ENCODE results near the gene PDXDC1. TPM values are rescaled to one million over a fixed set of nuclear protein-coding genes. Genes with fewer than 3 reads are reported as not detected.
"Not testable (repeated sequence)": the region's sequence is repeated elsewhere in the genome, so short reads cannot be mapped to it uniquely, and the experiment has no call there.

PDXDC1 gene
- polyA plus RNA-seq, 2 of the 4 experiments (the other 2 are of a cell fraction), result 71.4 to 73.9 TPM

GRCh38 chr16:15154650-15155562 lies 180.1 kb downstream of the PDXDC1 start:
- ATAC-seq (peak; percentile 90 to 100), DNase-seq (ENCODE audit: low read depth in 1 of 2, low spot score in 1 of 2) (peak; percentile 51 to 92)
- WGBS (ENCODE audit: missing lambda C conversion rate), result under 1% methylated on average over 18 of the region's 80 CpGs
- CTCF ChIA-PET, POLR2A ChIA-PET, FAIRE-seq, H3K9me3 ChIP-seq, H3K4me1 ChIP-seq: not testable (repeated sequence)
- Histone ChIP-seq H3K27ac (peak overlapping the region; percentile 81 to 96; a peak in 5 of 6 replicates), H3K4me2 (peak overlapping the region; percentile 48), H3K4me3 (peak overlapping the region; percentile 76)
- TF ChIP-seq POLR2A (IDR thresholded peaks at IDR 0.05; ENCODE audit: low read length), result peak; percentile 84
- peak; percentile 57; the same call in 1 of the 2 replicates for TF ChIP-seq MYC (IDR thresholded peaks at IDR 0.05; ENCODE audit: borderline replicate concordance, low read length)
- peak in 1 of 2 experiments; percentile 53; a peak in 1 of 5 replicates for TF ChIP-seq JUN (IDR thresholded peaks at IDR 0.05)
- TF ChIP-seq MAX (IDR thresholded peaks at IDR 0.05), result peak; percentile 62; the same call in 1 of the 2 replicates
- TF ChIP-seq BCL3 (IDR thresholded peaks at IDR 0.05), result 0 out of 3 replicates have a peak, but pooled peaks have one; percentile 51

GRCh38 chr16:15157644-15158043 lies 182.8 kb downstream of the PDXDC1 start:
- DNase-seq (ENCODE audit: low read depth in 1 of 2, low spot score in 1 of 2); H3K27ac ChIP-seq; ATAC-seq; CTCF ChIA-PET; H3K4me3 ChIP-seq; H3K4me1 ChIP-seq; FAIRE-seq; H3K9me3 ChIP-seq; H3K4me2 ChIP-seq; POLR2A ChIA-PET: not testable (repeated sequence)
- WGBS (ENCODE audit: missing lambda C conversion rate), result 62% methylated on average over 5 of the region's 8 CpGs

GRCh38 chr16:15159671-15160070 lies 184.8 kb downstream of the PDXDC1 start:
- H3K27ac ChIP-seq; DNase-seq (ENCODE audit: low read depth in 1 of 2, low spot score in 1 of 2); POLR2A ChIA-PET; CTCF ChIA-PET; ATAC-seq; H3K4me1 ChIP-seq; H3K4me3 ChIP-seq; H3K9me3 ChIP-seq; FAIRE-seq; H3K4me2 ChIP-seq: not testable (repeated sequence)
- WGBS (ENCODE audit: missing lambda C conversion rate), result 53% methylated on average over 4 of the region's 5 CpGs

GRCh38 chr16:15160571-15160970 lies 185.7 kb downstream of the PDXDC1 start:
- FAIRE-seq; POLR2A ChIA-PET; H3K4me2 ChIP-seq; H3K27ac ChIP-seq; DNase-seq (ENCODE audit: low read depth in 1 of 2, low spot score in 1 of 2); H3K4me3 ChIP-seq; CTCF ChIA-PET; H3K9me3 ChIP-seq; H3K4me1 ChIP-seq; ATAC-seq: not testable (repeated sequence)
- 72% methylated on average over 9 of the region's 10 CpGs for WGBS (ENCODE audit: missing lambda C conversion rate)

- H3K4me3 ChIP-seq; H3K4me1 ChIP-seq; ATAC-seq; FAIRE-seq; H3K4me2 ChIP-seq; DNase-seq (ENCODE audit: low read depth in 1 of 2, low spot score in 1 of 2); POLR2A ChIA-PET; H3K27ac ChIP-seq; H3K9me3 ChIP-seq; CTCF ChIA-PET: not testable (repeated sequence)
- 68% methylated on average over 1 of the region's 1 CpG for WGBS (ENCODE audit: missing lambda C conversion rate)
These were observed 188.2 kb downstream of the PDXDC1 start for GRCh38 chr16:15163055-15163454.

GRCh38 chr16:15166177-15166576 lies 191.4 kb downstream of the PDXDC1 start:
- DNase-seq (ENCODE audit: low read depth in 1 of 2, low spot score in 1 of 2); CTCF ChIA-PET; H3K4me3 ChIP-seq; H3K4me1 ChIP-seq; FAIRE-seq; H3K4me2 ChIP-seq; POLR2A ChIA-PET; H3K9me3 ChIP-seq; H3K27ac ChIP-seq: not testable (repeated sequence)
- ATAC-seq, result peak in 1 of 2 experiments; percentile 50; a peak in 2 of 6 replicates

- H3K27ac ChIP-seq; ATAC-seq; CTCF ChIA-PET; DNase-seq (ENCODE audit: low read depth in 1 of 2, low spot score in 1 of 2); H3K9me3 ChIP-seq; POLR2A ChIA-PET; FAIRE-seq; H3K4me1 ChIP-seq; H3K4me2 ChIP-seq; H3K4me3 ChIP-seq: not testable (repeated sequence)
- WGBS (ENCODE audit: missing lambda C conversion rate), result 10% methylated on average over 3 of the region's 3 CpGs
These were observed 193.5 kb downstream of the PDXDC1 start for GRCh38 chr16:15168303-15168702.

- H3K27ac ChIP-seq; POLR2A ChIA-PET; H3K9me3 ChIP-seq; DNase-seq (ENCODE audit: low read depth in 1 of 2, low spot score in 1 of 2); FAIRE-seq; CTCF ChIA-PET; H3K4me2 ChIP-seq; H3K4me3 ChIP-seq; H3K4me1 ChIP-seq: not testable (repeated sequence)
- 47% methylated on average over 5 of the region's 5 CpGs for WGBS (ENCODE audit: missing lambda C conversion rate)
- ATAC-seq, result 0 out of 6 replicates have a peak, but pooled peaks of 1 of the 2 experiments have one; percentile 27
These were observed 194.3 kb downstream of the PDXDC1 start for GRCh38 chr16:15168953-15169652.

- CTCF ChIA-PET; POLR2A ChIA-PET; ATAC-seq; FAIRE-seq; H3K9me3 ChIP-seq; H3K27ac ChIP-seq; H3K4me1 ChIP-seq; H3K4me2 ChIP-seq; H3K4me3 ChIP-seq; DNase-seq (ENCODE audit: low read depth in 1 of 2, low spot score in 1 of 2): not testable (repeated sequence)
- WGBS (ENCODE audit: missing lambda C conversion rate), result 31% methylated on average over 3 of the region's 3 CpGs
These were observed 205.1 kb downstream of the PDXDC1 start for GRCh38 chr16:15179909-15180308.

GRCh38 chr16:15180946-15181345 lies 206.1 kb downstream of the PDXDC1 start:
- POLR2A ChIA-PET, ATAC-seq: not testable (repeated sequence)
- WGBS (ENCODE audit: missing lambda C conversion rate), result 0% methylated on average over 1 of the region's 1 CpG

More at GRCh38 chr16:15180946-15181345, 206.1 kb downstream of the PDXDC1 start:
- H3K4me1 ChIP-seq; H3K4me2 ChIP-seq; FAIRE-seq; H3K27ac ChIP-seq; H3K4me3 ChIP-seq; CTCF ChIA-PET; DNase-seq (ENCODE audit: low read depth in 1 of 2, low spot score in 1 of 2); H3K9me3 ChIP-seq: not testable (repeated sequence)

Measured in A549 (cell line).